Effector memory CD4-positive, alpha-beta T cell (primary cell): ENCODE data around the gene IPO7.

Experiments
- DNase-seq, 3 donors: peaks; one replicate each; pipeline ENCODE4 v3.0.0-alpha.2; 2020
- H3K27ac ChIP-seq: 2 replicates; pipeline ENCODE4 v1.7.0; 2013; ENCODE audit warnings: mild to moderate bottlenecking, low read length, moderate library complexity; ENCODE audit not compliant: insufficient read depth, poor library complexity, severe bottlenecking
- H3K27me3 ChIP-seq: replicated peaks from 2 replicates; pipeline ENCODE4 v1.7.0; 2013; ENCODE audit warnings: mild to moderate bottlenecking, low read length; ENCODE audit not compliant: insufficient read depth, control insufficient read depth, poor library complexity, severe bottlenecking
- H3K36me3 ChIP-seq: 2 replicates; pipeline ENCODE4 v1.7.0; 2013; ENCODE audit warnings: mild to moderate bottlenecking, low read length, moderate library complexity; ENCODE audit not compliant: control insufficient read depth, insufficient read depth
- H3K4me1 ChIP-seq: 2 replicates; pipeline ENCODE4 v1.7.0; 2013; ENCODE audit warnings: low read length, mild to moderate bottlenecking; ENCODE audit not compliant: control insufficient read depth, insufficient read depth, poor library complexity, severe bottlenecking
- H3K4me3 ChIP-seq: 2 replicates; pipeline ENCODE4 v1.7.0; 2013; ENCODE audit warnings: low read length, low read depth, mild to moderate bottlenecking; ENCODE audit not compliant: insufficient read depth, poor library complexity, severe bottlenecking
- H3K9me3 ChIP-seq: 2 replicates; pipeline ENCODE4 v1.7.0; 2013; ENCODE audit warnings: mild to moderate bottlenecking, low read length, moderate library complexity; ENCODE audit not compliant: control insufficient read depth

The IPO7 gene

GRCh38 chr11:9363954-9364912, 20.2 kb upstream of the IPO7 start:
- no peaks in the 10 kb centered on the region for H3K36me3 ChIP-seq
- H3K4me3 ChIP-seq, result peak overlapping the region; percentile 53
- no peaks in the 10 kb centered on the region for H3K27me3 ChIP-seq
- H3K27ac ChIP-seq, result peak overlapping the region; percentile 81
- no peaks in the 10 kb centered on the region for H3K9me3 ChIP-seq
- DNase-seq, result peak; percentile 70 to 76 (median 71)
- peaks cover 6% of the 10 kb centered on the region for H3K4me1 ChIP-seq

GRCh38 chr11:9367551-9367950, 16.9 kb upstream of the IPO7 start:
- no peak for DNase-seq
- H3K4me1 ChIP-seq, result peaks cover 6% of the 10 kb centered on the region
- H3K9me3 ChIP-seq, result no peaks in the 10 kb centered on the region
- H3K4me3 ChIP-seq, result no peak overlapping the region
- no peak overlapping the region for H3K27ac ChIP-seq
- no peaks in the 10 kb centered on the region for H3K27me3 ChIP-seq
- no peaks in the 10 kb centered on the region for H3K36me3 ChIP-seq

- H3K4me1 ChIP-seq, result no peaks in the 10 kb centered on the region
- no peak overlapping the region for H3K27ac ChIP-seq
- H3K27me3 ChIP-seq, result no peaks in the 10 kb centered on the region
- no peaks in the 10 kb centered on the region for H3K9me3 ChIP-seq
- H3K36me3 ChIP-seq, result no peaks in the 10 kb centered on the region
- DNase-seq, result no peak
- no peak overlapping the region for H3K4me3 ChIP-seq
Measured at GRCh38 chr11:9377036-9377435, 7.4 kb upstream of the IPO7 start.

GRCh38 chr11:9379041-9379440, 5.4 kb upstream of the IPO7 start:
- Histone ChIP-seq H3K27me3 (no peaks in the 10 kb centered on the region), H3K4me1 (no peaks in the 10 kb centered on the region)

GRCh38 chr11:9380773-9381172, 3.7 kb upstream of the IPO7 start:
- no peaks in the 10 kb centered on the region for H3K9me3 ChIP-seq
- DNase-seq, result no peak
- no peaks in the 10 kb centered on the region for H3K36me3 ChIP-seq
- no peak overlapping the region for H3K27ac ChIP-seq
- H3K4me1 ChIP-seq, result no peaks in the 10 kb centered on the region
- no peak overlapping the region for H3K4me3 ChIP-seq
- no peaks in the 10 kb centered on the region for H3K27me3 ChIP-seq

More at GRCh38 chr11:9379041-9379440, 5.4 kb upstream of the IPO7 start:
- no peaks in the 10 kb centered on the region for H3K36me3 ChIP-seq
- no peaks in the 10 kb centered on the region for H3K9me3 ChIP-seq
- no peak for DNase-seq
- H3K27ac ChIP-seq, result no peak overlapping the region
- no peak overlapping the region for H3K4me3 ChIP-seq

DNA sequence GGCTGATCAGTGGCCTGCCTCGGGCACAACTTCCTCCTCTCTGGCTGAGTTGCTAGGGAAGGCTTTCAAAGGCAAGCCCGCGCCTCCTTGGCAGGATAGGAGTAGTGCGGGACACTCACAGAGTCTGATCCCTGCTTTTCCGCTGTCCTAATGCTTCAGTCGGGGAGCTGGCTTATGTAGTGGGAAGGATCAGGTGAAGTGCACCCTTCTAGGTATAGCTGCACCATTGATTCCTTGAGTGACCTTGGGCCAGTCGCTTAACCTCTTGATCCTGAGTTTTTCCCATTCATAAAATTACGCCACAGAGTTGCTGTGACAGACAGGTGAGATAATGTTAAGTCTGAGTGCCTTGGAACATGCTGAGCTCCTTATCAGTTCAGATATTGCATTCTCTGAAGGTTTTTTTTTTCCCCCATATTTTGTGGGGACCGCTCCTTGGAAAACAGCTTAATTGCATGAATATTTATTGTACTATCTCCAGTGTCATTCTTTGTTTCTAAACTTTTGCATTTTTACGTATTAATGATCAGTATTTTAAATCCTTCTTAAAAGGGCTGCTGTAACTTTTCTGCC, 961 bp downstream of the IPO7 start:
- Histone ChIP-seq H3K36me3 (no peaks in the 10 kb centered on the region), H3K9me3 (no peaks in the 10 kb centered on the region), H3K27ac (peak overlapping the region; percentile 82), H3K4me1 (no peaks in the 10 kb centered on the region), H3K4me3 (peak overlapping the region; percentile 95), H3K27me3 (no peaks in the 10 kb centered on the region)
- no peak for DNase-seq

DNA sequence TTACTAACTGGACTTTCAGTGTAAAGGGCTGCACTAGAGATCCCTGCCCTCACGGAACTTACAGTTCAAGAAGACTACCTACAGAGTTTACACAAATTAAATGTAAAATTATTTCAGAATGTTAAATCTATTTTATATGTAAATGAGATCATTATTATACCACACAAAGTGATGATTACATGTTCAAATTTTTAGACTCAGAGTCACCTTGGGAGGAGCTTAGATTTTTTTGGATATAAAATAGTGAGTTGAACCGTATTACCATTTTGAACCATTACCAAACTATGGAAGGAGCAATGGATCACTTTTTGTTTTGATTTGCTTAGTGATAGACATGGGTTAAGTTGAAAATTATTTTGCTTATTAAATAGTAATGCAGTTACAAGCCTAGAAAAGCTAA, 1.6 kb downstream of the IPO7 start:
- no peaks in the 10 kb centered on the region for H3K27me3 ChIP-seq
- no peak overlapping the region for H3K27ac ChIP-seq

GRCh38 chr11:9386901-9387300, 2.4 kb downstream of the IPO7 start:
- Histone ChIP-seq H3K9me3 (no peaks in the 10 kb centered on the region), H3K27me3 (no peaks in the 10 kb centered on the region), H3K4me1 (no peaks in the 10 kb centered on the region), H3K27ac (no peak overlapping the region), H3K36me3 (no peaks in the 10 kb centered on the region), H3K4me3 (no peak overlapping the region)
- DNase-seq, result no peak

More for the DNA sequence above, 1.6 kb downstream of the IPO7 start:
- Histone ChIP-seq H3K4me1 (no peaks in the 10 kb centered on the region), H3K4me3 (no peak overlapping the region), H3K9me3 (no peaks in the 10 kb centered on the region), H3K36me3 (no peaks in the 10 kb centered on the region)
- DNase-seq, result no peak

GRCh38 chr11:9396310-9396709, 11.9 kb downstream of the IPO7 start:
- peaks cover 9% of the 10 kb centered on the region for H3K4me1 ChIP-seq
- H3K27me3 ChIP-seq, result no peaks in the 10 kb centered on the region
- no peaks in the 10 kb centered on the region for H3K9me3 ChIP-seq
- H3K4me3 ChIP-seq, result no peak overlapping the region
- H3K36me3 ChIP-seq, result no peaks in the 10 kb centered on the region
- DNase-seq, result no peak
- H3K27ac ChIP-seq, result no peak overlapping the region

DNA sequence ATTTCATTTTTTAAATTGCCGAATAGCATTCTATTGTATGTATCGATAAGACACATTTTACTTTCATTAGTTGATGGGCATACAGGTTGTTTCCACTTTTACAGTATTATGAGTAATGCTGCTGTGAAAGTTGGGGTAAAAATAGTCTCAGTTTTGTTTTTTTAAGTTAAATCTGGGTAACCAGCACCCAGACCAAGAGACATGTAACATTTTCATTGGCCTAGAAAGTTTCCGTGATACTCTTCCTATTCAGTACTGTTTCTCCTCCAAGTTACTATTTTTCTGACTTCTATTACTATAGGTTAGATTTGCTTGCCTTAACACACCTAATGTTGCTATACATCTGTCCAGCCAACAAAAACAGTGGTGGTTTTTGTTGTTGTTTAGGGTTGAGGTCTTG, 12.3 kb downstream of the IPO7 start:
- H3K27ac ChIP-seq, result no peak overlapping the region
- H3K9me3 ChIP-seq, result no peaks in the 10 kb centered on the region
- DNase-seq, result no peak
- H3K27me3 ChIP-seq, result no peaks in the 10 kb centered on the region
- H3K4me1 ChIP-seq, result peaks cover 9% of the 10 kb centered on the region
- no peaks in the 10 kb centered on the region for H3K36me3 ChIP-seq
- H3K4me3 ChIP-seq, result no peak overlapping the region
